Tibial nerve (tissue), 3 donors: ENCODE results near the gene MYO5C.

Experiments used
- CTCF ChIP-seq, 5 experiments: fragments of 200-600 bp in 3 of 5; fragments of 450-650 bp in 2 of 5; sonication (generic) in 3 of 5; IDR thresholded peaks; one replicate each; pipeline ENCODE4 v1.5.1; 2016 to 2019; ENCODE audit warnings: antibody characterized with exemption in 5 of 5, mild to moderate bottlenecking in 3 of 5, moderate library complexity in 2 of 5
- POLR2A ChIP-seq, 2 donors: fragments of 450-650 bp; IDR thresholded peaks; one replicate each; pipeline ENCODE4 v1.6.1; 2017; ENCODE audit warnings: antibody characterized with exemption in 2 of 2, mild to moderate bottlenecking in 2 of 2, moderate library complexity in 2 of 2

- TF ChIP-seq CTCF (IDR thresholded peaks at IDR 0.05) (no peak), POLR2A (IDR thresholded peaks at IDR 0.05) (no peak)
These were observed 110.4 kb downstream of the MYO5C start for GRCh38 chr15:52185151-52185561.
